GM12878 (cell line): ENCODE data around the gene SDK2. TPM values are rescaled to one million over a fixed set of nuclear protein-coding genes. Genes with fewer than 3 reads are reported as not detected.

Experiments
- ATAC-seq: fragments of 200-7000 bp; cut with Tn5 transposase; 3 replicates; pipeline ENCODE4 v1.9.1; 2020; ENCODE audit warnings: mild to moderate bottlenecking, moderate library complexity
- BruUV-seq: library from RNA; stranded (reverse); fragments of 400-500 nt; replicated peaks from 2 replicates; lab custom pipeline; 2021; lab: Mats Ljungman, UMichigan
- CTCF ChIA-PET: fragments of 300-600 bp; sonication (Branson Sonifier 250); formaldehyde crosslinking; extraction: SDS; loops from one replicate; lab custom pipeline; 2021; ENCODE audit warnings: inconsistent platforms; lab: Yijun Ruan, JAX
- POLR2A ChIA-PET: fragments of 350-600 bp; formaldehyde crosslinking; extraction: SDS; loops from one replicate; lab custom pipeline; 2021; ENCODE audit warnings: inconsistent platforms; lab: Charles Lee
- RAD21 ChIA-PET: fragments of 300-600 bp; sonication (Branson Sonifier 250); formaldehyde crosslinking; loops from one replicate; lab custom pipeline; 2023; ENCODE audit warnings: antibody characterized with exemption; ENCODE audit not compliant: unreplicated experiment; lab: Charles Lee
- SMC1A ChIA-PET: fragments of 300-600 bp; sonication (Branson Sonifier 250); formaldehyde crosslinking; loops from one replicate; lab custom pipeline; 2023; ENCODE audit not compliant: unreplicated experiment, uncharacterized antibody; lab: Charles Lee
- DNase-seq: peaks from one replicate; pipeline ENCODE4 v3.0.0-alpha.2; 2011; ENCODE audit warnings: low read depth, low spot score
- FAIRE-seq: peaks from 3 replicates; lab custom pipeline; 2011; peaks lifted over from hg19 to GRCh38; lab: Jason Lieb, UNC
- H2AFZ ChIP-seq: 2 replicates; pipeline ENCODE4 v1.6.0; 2011; ENCODE audit warnings: low read depth, low read length, control low read depth; ENCODE audit not compliant: control insufficient read depth
- H3K27ac ChIP-seq: 2 replicates; pipeline ENCODE4 v1.5.1; 2011; ENCODE audit warnings: control low read depth; ENCODE audit not compliant: control insufficient read depth, insufficient read depth
- H3K27me3 ChIP-seq, 2 experiments: replicated peaks in 1 of 2; 2 replicates each; pipeline versions ENCODE4 v1.6.0 to v1.6.1; 2011; ENCODE audit warnings: low read length in 1 of 2; ENCODE audit not compliant: control insufficient read depth in 2 of 2, insufficient read depth in 2 of 2
- H3K36me3 ChIP-seq, 2 experiments: 2 replicates each; pipeline ENCODE4 v1.5.1; 2011; ENCODE audit warnings: low read length in 1 of 2; ENCODE audit not compliant: control insufficient read depth in 2 of 2, insufficient read depth in 2 of 2
- H3K4me1 ChIP-seq: 2 replicates; pipeline ENCODE4 v1.6.1; 2011; ENCODE audit warnings: mild to moderate bottlenecking, low read length, moderate library complexity, mixed read lengths; ENCODE audit not compliant: control insufficient read depth, insufficient read depth
- H3K4me2 ChIP-seq: 2 replicates; pipeline ENCODE4 v1.6.0; 2011; ENCODE audit warnings: control low read depth; ENCODE audit not compliant: control insufficient read depth, insufficient read depth
- H3K4me3 ChIP-seq: fragments of 200-600 bp; sonication (generic); 2 replicates; pipeline ENCODE4 v1.5.1; 2016
- H3K79me2 ChIP-seq: 2 replicates; pipeline ENCODE4 v1.6.0; 2011; ENCODE audit warnings: low read length; ENCODE audit not compliant: control insufficient read depth, insufficient read depth
- H3K9ac ChIP-seq: 2 replicates; pipeline ENCODE4 v1.8.0; 2011; ENCODE audit warnings: low read length, control low read depth, mixed read lengths; ENCODE audit not compliant: control insufficient read depth, insufficient read depth
- H3K9me3 ChIP-seq: replicated peaks from 3 replicates; pipeline ENCODE4 v1.5.1; 2011; ENCODE audit warnings: mild to moderate bottlenecking, low read length; ENCODE audit not compliant: control insufficient read depth, insufficient read depth
- H4K20me1 ChIP-seq: 2 replicates; pipeline ENCODE4 v1.6.0; 2011; ENCODE audit not compliant: control insufficient read depth, insufficient read depth
- ASH2L ChIP-seq: fragments of 300-600, 200-600 bp; sonication (generic); IDR thresholded peaks from 2 replicates; pipeline ENCODE4 v1.6.1; 2017; ENCODE audit warnings: low read depth, mild to moderate bottlenecking, borderline replicate concordance
- BRCA1 ChIP-seq: IDR thresholded peaks from 2 replicates; pipeline ENCODE4 v1.6.1; 2011; ENCODE audit warnings: low read depth, low read length, improper control_type of control experiment
- ETV6 ChIP-seq, 2 experiments: fragments of 450-650 bp in 1 of 2; IDR thresholded peaks in 1 of 2; conservative IDR thresholded peaks in 1 of 2; 2 replicates each; pipeline ENCODE4 v1.6.1; 2014; ENCODE audit warnings: antibody characterized with exemption in 1 of 2, borderline replicate concordance in 1 of 2, low read depth in 1 of 2, mild to moderate bottlenecking in 1 of 2, moderate library complexity in 1 of 2
- HSF1 ChIP-seq: fragments of 150-350 bp; IDR thresholded peaks from 2 replicates; pipeline ENCODE4 v1.6.1; 2014; ENCODE audit warnings: mild to moderate bottlenecking, low read depth, low read length
- IRF4 ChIP-seq: IDR thresholded peaks from 2 replicates; pipeline ENCODE4 v1.6.1; 2011; ENCODE audit warnings: low read depth, low read length
- JUNB ChIP-seq: IDR thresholded peaks from 2 replicates; pipeline ENCODE4 v1.6.1; 2016; ENCODE audit warnings: antibody characterized with exemption, mild to moderate bottlenecking
- RAD21 ChIP-seq: IDR thresholded peaks from 2 replicates; pipeline ENCODE4 v1.6.1; 2011; ENCODE audit warnings: mild to moderate bottlenecking, low read depth, low read length, moderate library complexity; ENCODE audit not compliant: insufficient read depth
- RFX5 ChIP-seq: IDR thresholded peaks from 2 replicates; pipeline ENCODE4 v1.6.1; 2011; ENCODE audit warnings: low read depth, low read length, improper control_type of control experiment
- RUNX3 ChIP-seq: IDR thresholded peaks from 2 replicates; pipeline ENCODE4 v1.6.1; 2012; ENCODE audit warnings: low read length, inconsistent platforms
- SREBF2 ChIP-seq: IDR thresholded peaks from 2 replicates; pipeline ENCODE4 v1.6.1; 2012; ENCODE audit warnings: mild to moderate bottlenecking, low read length
- STAT1 ChIP-seq: fragments of 450-650 bp; conservative IDR thresholded peaks from 2 replicates; pipeline ENCODE4 v1.6.1; 2014; ENCODE audit warnings: antibody characterized with exemption, mild to moderate bottlenecking
- STAT3 ChIP-seq: IDR thresholded peaks from 2 replicates; pipeline ENCODE4 v1.6.1; 2011; ENCODE audit warnings: low read depth, low read length, improper control_type of control experiment
- SUPT20H ChIP-seq: IDR thresholded peaks from 2 replicates; pipeline ENCODE4 v1.6.1; 2011; ENCODE audit warnings: low read depth, mild to moderate bottlenecking, low read length, moderate library complexity, borderline replicate concordance; ENCODE audit not compliant: control insufficient read depth
- WGBS: methylation state at CpG from one replicate; pipeline ENCODE4 v1.1.6; 2016; ENCODE audit warnings: low lambda C conversion rate; ENCODE audit not compliant: insufficient replicate concordance, insufficient coverage; ENCODE audit errors: missing lambda C conversion rate; 5-methylcytosine and 5-hydroxymethylcytosine counted together
- in situ Hi-C: fragments of 300-500 bp; cut with MboI; formaldehyde crosslinking; loops from 9 replicates; pipeline ENCODE4 v1.14.3; 2018; ENCODE audit warnings: mixed read lengths
- intact Hi-C: fragments of 100-400 bp; cut with micrococcal nuclease; formaldehyde crosslinking; loops from one replicate; pipeline ENCODE4 v1.14.2; 2022; ENCODE audit not compliant: unreplicated experiment
- polyA plus RNA-seq, 11 experiments: library from polyadenylated mRNA; depleted of rRNA in 4 of 11; unstranded in 6 of 11; stranded (reverse) in 5 of 11; fragments of >200 nt; fragmentation: Nextera tagmentation in 4 of 11; fragmentation: Illumina TruSeq in 1 of 11; extraction: Ambion mirVana in 4 of 11; extraction: Trizol in 1 of 11; gene quantifications; 1 replicate in 1 of 11; 2 replicates in 10 of 11; pipeline versions ENCODE4 v1.2.1 to v1.2.3, GENCODE V29; 2011 to 2016; ENCODE audit warnings: inconsistent platforms in 2 of 11, missing spikeins in 2 of 11, low read depth in 1 of 11
- total RNA-seq, 4 experiments: library from RNA; depleted of rRNA in 3 of 4; stranded (reverse); fragments of >200 nt in 3 of 4; fragmentation: Illumina TruSeq in 1 of 4; extraction: Trizol in 1 of 4; gene quantifications; 2 replicates each; pipeline versions ENCODE4 v1.2.1 to v1.2.3, GENCODE V29; 2013 to 2021

The SDK2 gene
- total and polyA plus RNA-seq, 10 of the 15 experiments (the other 5 are each of a cell fraction or from before 2014, with no cell fraction given), result 0.03 to 0.08 (median 0.03) TPM; not detected in 7

GRCh38 chr17:73393962-73394361, 250.3 kb downstream of the SDK2 start:
- SMC1A ChIA-PET, result no interaction called here
- no peaks in the 10 kb centered on the region for H3K36me3 ChIP-seq
- no peaks in the 10 kb centered on the region for H4K20me1 ChIP-seq
- in situ Hi-C loops (no loop called here), intact Hi-C loops (no loop called here)
- no peak for DNase-seq
- H3K79me2 ChIP-seq, result no peaks in the 10 kb centered on the region
- 46% methylated on average over 11 of the region's 11 CpGs for WGBS
- no peak for ATAC-seq
- H3K4me1 ChIP-seq, result no peaks in the 10 kb centered on the region
- no peak overlapping the region for H3K4me2 ChIP-seq
- H3K9ac ChIP-seq, result no peak overlapping the region
- POLR2A ChIA-PET, result no interaction called here
- RAD21 ChIA-PET, result no interaction called here
- no peak overlapping the region for H2AFZ ChIP-seq
- no peak overlapping the region for H3K4me3 ChIP-seq
- CTCF ChIA-PET, result no interaction called here
- H3K27me3 ChIP-seq, result no peaks in the 10 kb centered on the region; a peak in 2 of 4 replicates
- H3K27ac ChIP-seq, result no peak overlapping the region
- no peak for FAIRE-seq
- no TSS peak for BruUV-seq
- H3K9me3 ChIP-seq, result no peaks in the 10 kb centered on the region
- TF ChIP-seq SREBF2, result no peak
- TF ChIP-seq HSF1, result no peak
- TF ChIP-seq BRCA1, result no peak
- no peak for TF ChIP-seq RUNX3
- TF ChIP-seq RAD21, result no peak

GRCh38 chr17:73393381-73393780, 250.9 kb downstream of the SDK2 start:
- ChIA-PET POLR2A (no interaction called here), CTCF (no interaction called here)
- H3K4me1 ChIP-seq, result no peaks in the 10 kb centered on the region
- no peaks in the 10 kb centered on the region; a peak in 2 of 4 replicates for H3K27me3 ChIP-seq
- DNase-seq, result no peak
- no peak for ATAC-seq
- H4K20me1 ChIP-seq, result no peaks in the 10 kb centered on the region
- no peak for TF ChIP-seq SUPT20H
- no peak for TF ChIP-seq JUNB
- TF ChIP-seq IRF4, result no peak
- no peak for TF ChIP-seq STAT1
- no peak for TF ChIP-seq ASH2L
- no peak for TF ChIP-seq ETV6 (conservative IDR thresholded peaks at IDR 0.05 in 1 of 2, IDR thresholded peaks at IDR 0.05 in 1 of 2; ENCODE audit: borderline replicate concordance in 1 of 2, low read depth in 1 of 2)
- no peak for TF ChIP-seq RFX5
- no peak for TF ChIP-seq STAT3
- TF ChIP-seq, all 136 proteins: peak for 0
- H3K4me2 ChIP-seq, result no peak overlapping the region
- RAD21 ChIA-PET, result no interaction called here
- no peaks in the 10 kb centered on the region for H3K79me2 ChIP-seq
- SMC1A ChIA-PET, result no interaction called here
- no peak overlapping the region for H2AFZ ChIP-seq
- H3K4me3 ChIP-seq, result no peak overlapping the region
- no peak for FAIRE-seq
- H3K9ac ChIP-seq, result no peak overlapping the region
- 63% methylated on average over 9 of the region's 14 CpGs for WGBS
- H3K9me3 ChIP-seq, result no peaks in the 10 kb centered on the region
- in situ Hi-C loops, result no loop called here
- H3K27ac ChIP-seq, result no peak overlapping the region
- intact Hi-C loops, result no loop called here
- no peaks in the 10 kb centered on the region for H3K36me3 ChIP-seq
- no TSS peak for BruUV-seq
